HFF-Myc (cell line): ENCODE results near the gene TMEM185A.
A peak's percentile ranks its signal among the peaks of the same experiment; 100 is the strongest.
"Not testable (repeated sequence)": the region's sequence is repeated elsewhere in the genome, so short reads cannot be mapped to it uniquely, and the experiment has no call there.

Source experiments
- DNase-seq: peaks from one replicate; pipeline ENCODE4 v3.0.0-alpha.2; 2011; ENCODE audit warnings: low read depth; ENCODE audit errors: extremely low read depth
- H3K4me3 ChIP-seq: replicated peaks from 2 replicates; pipeline ENCODE4 v1.5.1; 2011; ENCODE audit warnings: low read depth, mild to moderate bottlenecking, control low read depth, low read length
- CTCF ChIP-seq: IDR thresholded peaks from 2 replicates; pipeline ENCODE4 v1.5.1; 2012; ENCODE audit warnings: mild to moderate bottlenecking, low read depth, low read length, control low read depth; ENCODE audit errors: missing control alignments

The TMEM185A gene

GRCh38 chrX:149633511-149633910, 1.9 kb upstream of the TMEM185A start:
- TF ChIP-seq CTCF = no peak
- H3K4me3 ChIP-seq = no peak overlapping the region
- no peak for DNase-seq

GRCh38 chrX:149630681-149631233, 835 bp downstream of the TMEM185A start:
- no peak for DNase-seq
- no peak for TF ChIP-seq CTCF
- H3K4me3 ChIP-seq = peak overlapping the region; percentile 54

DNA sequence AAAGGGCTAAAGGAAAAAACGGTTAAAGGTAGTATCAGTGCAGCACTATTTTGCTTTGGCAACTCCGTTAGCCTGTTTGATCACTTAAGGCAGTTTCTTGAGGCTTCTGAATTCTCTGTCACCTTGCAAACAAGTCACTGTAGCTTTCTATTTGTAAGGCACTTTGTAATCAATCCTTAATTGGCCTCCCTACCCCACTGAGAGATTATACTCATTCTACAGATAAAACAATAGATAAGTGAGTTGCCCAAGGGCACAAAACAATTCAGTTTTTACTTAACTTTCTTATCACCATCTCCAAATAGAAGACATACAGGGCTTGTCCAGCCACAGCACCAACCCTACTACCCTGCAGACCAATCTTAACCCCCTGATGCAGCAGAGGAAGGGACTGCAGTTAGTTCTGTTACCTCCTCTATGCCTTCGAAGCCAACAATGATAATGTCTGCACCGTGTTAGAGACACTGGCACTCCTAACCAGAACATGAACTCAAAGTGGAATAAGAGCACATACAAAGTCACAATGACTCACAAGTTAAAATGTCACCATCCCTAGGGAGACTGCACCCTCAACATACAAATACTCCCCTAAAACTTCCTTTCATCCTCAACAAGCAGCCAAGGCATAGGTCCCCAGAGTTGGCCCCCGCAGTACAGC, 1.7 kb downstream of the TMEM185A start:
- H3K4me3 ChIP-seq = peak overlapping the region; percentile 54
- TF ChIP-seq CTCF = no peak
- no peak for DNase-seq

DNA sequence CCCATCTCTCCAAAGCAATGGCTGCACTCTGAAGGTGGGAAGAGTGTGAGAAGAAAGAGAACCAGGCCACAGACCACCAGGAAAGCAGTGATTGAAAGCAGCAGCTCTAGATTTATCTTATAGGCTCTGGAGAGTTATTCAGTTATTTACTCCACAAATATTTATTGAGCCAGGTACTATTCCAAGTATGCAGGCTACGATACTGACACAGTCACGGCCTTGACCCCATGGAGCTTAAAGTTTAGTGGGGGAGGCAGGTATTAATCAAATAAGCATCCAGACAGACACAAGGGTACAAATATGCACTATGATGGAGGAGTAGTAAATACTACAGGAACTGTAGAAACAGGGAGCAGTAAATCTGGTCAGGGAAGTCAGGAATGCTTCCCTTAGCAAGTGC, 2.8 kb downstream of the TMEM185A start:
- no peak for DNase-seq
- no peak overlapping the region for H3K4me3 ChIP-seq
- no peak for TF ChIP-seq CTCF

- no peak for TF ChIP-seq CTCF
- no peak for DNase-seq
- H3K4me3 ChIP-seq = no peak overlapping the region
Observed at GRCh38 chrX:149628280-149628679, 3.3 kb downstream of the TMEM185A start.

DNA sequence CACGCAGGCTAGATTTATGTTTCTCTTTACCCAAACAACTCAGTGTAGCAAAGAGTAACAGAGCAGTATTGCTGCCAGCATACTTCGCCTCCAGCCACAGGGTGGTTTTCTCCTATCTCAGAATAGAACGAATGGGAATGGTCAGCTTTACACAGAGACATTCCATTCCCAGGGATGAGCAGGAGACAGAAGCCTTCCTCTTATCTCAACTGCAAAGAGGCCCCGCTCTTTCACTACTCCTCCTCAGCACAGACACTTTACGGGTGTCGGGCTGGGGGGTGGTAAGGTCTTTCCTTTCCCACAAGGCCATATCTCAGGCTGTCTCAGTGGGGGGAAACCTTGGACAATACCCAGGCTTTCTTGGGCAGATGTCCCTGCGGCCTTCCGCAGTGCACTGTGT, 4.8 kb downstream of the TMEM185A start:
- H3K4me3 ChIP-seq, DNase-seq: not testable (repeated sequence)

DNA sequence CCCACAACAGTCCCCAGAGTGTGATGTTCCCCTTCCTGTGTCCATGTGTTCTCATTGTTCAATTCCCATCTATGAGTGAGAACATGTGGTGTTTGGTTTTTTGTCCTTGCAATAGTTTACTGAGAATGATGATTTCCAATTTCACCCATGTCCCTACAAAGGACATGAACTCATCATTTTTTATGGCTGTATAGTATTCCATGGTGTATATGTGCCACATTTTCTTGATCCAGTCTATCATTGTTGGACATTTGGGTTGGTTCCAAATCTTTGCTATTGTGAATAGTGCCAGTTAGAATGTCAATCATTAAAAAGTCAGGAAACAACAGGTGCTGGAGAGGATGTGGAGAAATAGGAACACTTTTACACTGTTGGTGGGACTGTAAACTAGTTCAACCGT, 11.9 kb downstream of the TMEM185A start:
- DNase-seq, H3K4me3 ChIP-seq: not testable (repeated sequence)

DNA sequence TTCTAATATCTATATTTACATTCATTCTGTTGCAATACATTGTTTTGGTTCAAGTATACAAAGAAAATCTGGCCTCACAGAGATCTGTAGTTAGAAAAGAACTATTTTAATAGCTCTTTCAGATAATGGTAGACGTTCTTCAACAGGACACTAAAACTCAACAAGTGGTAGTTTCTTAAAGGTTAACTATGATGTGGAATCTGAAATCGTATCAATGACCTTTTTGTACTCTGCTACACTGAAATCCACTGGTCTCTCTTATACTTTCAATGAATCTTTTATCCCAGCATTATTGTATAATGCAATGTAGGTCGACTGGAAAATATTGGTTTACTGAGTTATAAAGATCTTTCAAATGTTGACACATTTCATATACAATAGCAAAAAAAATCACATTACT, 12.7 kb downstream of the TMEM185A start:
- DNase-seq = no peak
- no peak for TF ChIP-seq CTCF
- H3K4me3 ChIP-seq = no peak overlapping the region
